ENCODE measurements around the gene SPRED2.
"Not testable (repeated sequence)": the region's sequence is repeated elsewhere in the genome, so short reads cannot be mapped to it uniquely, and the experiment has no call there.

SPRED2 gene

GRCh38 chr2:65361623-65362022 lies 70.8 kb downstream of the SPRED2 start:
- DNase-seq: no peak

GRCh38 chr2:65360441-65360840 lies 72.0 kb downstream of the SPRED2 start:
- no peak for DNase-seq

GRCh38 chr2:65358678-65359400 lies 73.6 kb downstream of the SPRED2 start:
- DNase-seq: no peak

GRCh38 chr2:65357959-65358294 lies 74.5 kb downstream of the SPRED2 start:
- no peak for DNase-seq

GRCh38 chr2:65357095-65357958 lies 75.1 kb downstream of the SPRED2 start:
- DNase-seq: no peak

- no peak for DNase-seq
These were observed 77.1 kb downstream of the SPRED2 start for GRCh38 chr2:65355186-65355831.

GRCh38 chr2:65354773-65355172 lies 77.6 kb downstream of the SPRED2 start:
- DNase-seq: no peak

GRCh38 chr2:65353927-65354326 lies 78.5 kb downstream of the SPRED2 start:
- no peak for DNase-seq

- no peak for DNase-seq
These were observed 79.4 kb downstream of the SPRED2 start for GRCh38 chr2:65353046-65353445.

- no peak for DNase-seq
These were observed 80.3 kb downstream of the SPRED2 start for GRCh38 chr2:65351948-65352595.

- DNase-seq: no peak
These were observed 81.0 kb downstream of the SPRED2 start for GRCh38 chr2:65351234-65351947.

GRCh38 chr2:65350651-65351056 lies 81.7 kb downstream of the SPRED2 start:
- no peak for DNase-seq

- DNase-seq: no peak
These were observed 82.5 kb downstream of the SPRED2 start for GRCh38 chr2:65349863-65350262.

- DNase-seq: no peak
These were observed 84.5 kb downstream of the SPRED2 start for GRCh38 chr2:65347913-65348312.

GRCh38 chr2:65345631-65346030 lies 86.8 kb downstream of the SPRED2 start:
- DNase-seq: no peak

GRCh38 chr2:65344689-65345088 lies 87.7 kb downstream of the SPRED2 start:
- DNase-seq: no peak

GRCh38 chr2:65344182-65344581 lies 88.2 kb downstream of the SPRED2 start:
- no peak for DNase-seq

GRCh38 chr2:65343386-65343785 lies 89.0 kb downstream of the SPRED2 start:
- no peak for DNase-seq

GRCh38 chr2:65340898-65341681 lies 91.3 kb downstream of the SPRED2 start:
- DNase-seq: no peak

- DNase-seq: no peak
These were observed 92.8 kb downstream of the SPRED2 start for GRCh38 chr2:65339648-65340047.

- not testable (repeated sequence) for DNase-seq
These were observed 93.4 kb downstream of the SPRED2 start for GRCh38 chr2:65338830-65339495.

All from kidney glomerular epithelial cell (primary cell).